HG02938 (cell line): ENCODE data around the gene SYDE1.

ENCODE experiments used
- ATAC-seq: cut with Tn5 transposase; IDR thresholded peaks from one replicate; pipeline ENCODE4 v1.9.1; 2021; ENCODE audit warnings: mild to moderate bottlenecking, moderate library complexity; ENCODE audit not compliant: unreplicated experiment

The SYDE1 gene

GRCh38 chr19:15108145-15108844 lies 1.1 kb downstream of the SYDE1 start:
- no peak for ATAC-seq

GRCh38 chr19:15108845-15109767 lies 1.9 kb downstream of the SYDE1 start:
- no peak for ATAC-seq

- no peak for ATAC-seq
Observed at GRCh38 chr19:15109768-15110417, 2.7 kb downstream of the SYDE1 start.

GRCh38 chr19:15110418-15110815 lies 3.2 kb downstream of the SYDE1 start:
- ATAC-seq = no peak

GRCh38 chr19:15111758-15112157 lies 4.6 kb downstream of the SYDE1 start:
- no peak for ATAC-seq

- ATAC-seq = no peak
Observed at GRCh38 chr19:15112385-15112784, 5.2 kb downstream of the SYDE1 start.

GRCh38 chr19:15113245-15114152 lies 6.3 kb downstream of the SYDE1 start:
- no peak for ATAC-seq

- ATAC-seq = no peak
Observed at GRCh38 chr19:15114153-15114540, 6.9 kb downstream of the SYDE1 start.

- no peak for ATAC-seq
Observed at GRCh38 chr19:15115080-15115479, 7.9 kb downstream of the SYDE1 start.

GRCh38 chr19:15115762-15116615 lies 8.8 kb downstream of the SYDE1 start:
- no peak for ATAC-seq

GRCh38 chr19:15116856-15117255 lies 9.7 kb downstream of the SYDE1 start:
- ATAC-seq = no peak

GRCh38 chr19:15118248-15118647 lies 11.0 kb downstream of the SYDE1 start:
- no peak for ATAC-seq

GRCh38 chr19:15118789-15119494 lies 11.7 kb downstream of the SYDE1 start:
- ATAC-seq = no peak

- no peak for ATAC-seq
Observed at GRCh38 chr19:15120135-15121026, 13.2 kb downstream of the SYDE1 start.

GRCh38 chr19:15122331-15123030 lies 15.3 kb downstream of the SYDE1 start:
- ATAC-seq = no peak

- no peak for ATAC-seq
Observed at GRCh38 chr19:15123031-15123890, 16.1 kb downstream of the SYDE1 start.
